GM11168 (cell line): ENCODE measurements around the gene PTPRD.

Source experiments
- in situ Hi-C: fragments of 300-500 bp; cut with MboI; formaldehyde crosslinking; loops from one replicate; pipeline ENCODE4 v1.12.0; 2022; ENCODE audit warnings: low sequenced_read_pairs; ENCODE audit not compliant: unreplicated experiment

PTPRD gene

DNA sequence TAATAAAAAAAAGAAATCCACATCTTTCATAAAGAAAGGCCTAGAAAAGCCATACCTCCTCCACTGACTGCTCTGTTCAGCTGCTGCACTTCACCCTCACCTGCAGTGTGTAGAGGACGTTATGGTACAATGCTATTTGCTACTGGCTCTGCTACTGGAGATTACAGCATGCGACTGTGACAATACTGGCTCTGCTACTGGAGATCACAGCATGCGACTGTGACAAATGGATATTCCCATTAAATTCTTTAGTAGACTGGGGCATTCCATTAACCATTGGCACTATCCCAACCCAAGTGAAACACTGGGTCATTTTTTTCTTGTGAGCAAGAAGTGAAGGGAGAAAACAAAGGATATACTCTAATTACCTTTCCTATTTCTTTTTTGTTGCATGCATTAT lies 1749.7 kb downstream of the PTPRD start:
- in situ Hi-C loops = no loop called here

GRCh38 chr9:8860925-8861324 lies 1751.9 kb downstream of the PTPRD start:
- in situ Hi-C loops = no loop called here

DNA sequence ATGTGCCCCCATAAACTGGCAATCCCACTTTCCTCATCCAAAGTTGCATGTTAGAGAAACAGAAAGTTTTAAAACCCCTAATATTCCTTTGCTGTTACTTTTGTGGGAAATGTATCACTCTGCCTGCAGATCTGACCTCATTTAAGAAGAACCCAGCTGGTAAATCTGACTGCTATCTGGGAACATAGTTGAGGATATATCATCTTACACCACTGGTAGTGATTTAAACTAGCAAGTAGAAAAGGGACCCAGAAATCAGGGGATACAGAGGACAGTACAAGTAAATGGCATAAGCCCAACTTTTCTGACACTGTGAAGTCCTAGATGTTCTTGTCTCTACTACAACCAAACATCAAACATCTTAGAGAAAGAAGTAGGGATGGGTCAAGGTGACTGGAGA lies 1752.7 kb downstream of the PTPRD start:
- in situ Hi-C loops = no loop called here

- in situ Hi-C loops = no loop called here
These were observed 1753.4 kb downstream of the PTPRD start for GRCh38 chr9:8859416-8859815.

DNA sequence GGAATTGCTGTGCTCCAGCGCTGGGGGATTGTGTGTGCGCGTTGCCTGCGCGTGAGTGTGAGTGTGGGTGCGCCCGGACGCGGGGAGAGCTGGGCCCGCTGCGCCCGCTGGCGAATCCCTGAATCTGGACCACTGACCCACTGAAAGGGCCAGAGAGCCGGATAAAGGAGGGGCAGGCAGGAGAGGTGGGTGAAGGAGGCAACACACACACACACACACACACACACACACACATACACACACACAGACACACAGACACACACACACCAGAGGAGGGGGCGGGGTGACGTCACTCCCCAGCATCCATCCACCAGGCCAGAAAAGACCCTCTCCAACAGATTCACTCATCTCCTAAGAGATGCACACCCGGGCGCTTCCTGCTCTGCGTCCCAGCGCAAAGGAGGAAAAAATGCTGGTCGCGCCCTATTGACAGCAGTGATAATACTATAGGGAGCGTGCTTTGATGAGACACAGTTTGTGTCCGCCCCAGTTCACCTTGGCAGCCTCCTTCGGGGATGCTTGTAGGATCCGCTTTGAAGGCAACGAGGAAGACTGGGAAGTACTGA lies 1754.1 kb downstream of the PTPRD start:
- in situ Hi-C loops = no loop called here

DNA sequence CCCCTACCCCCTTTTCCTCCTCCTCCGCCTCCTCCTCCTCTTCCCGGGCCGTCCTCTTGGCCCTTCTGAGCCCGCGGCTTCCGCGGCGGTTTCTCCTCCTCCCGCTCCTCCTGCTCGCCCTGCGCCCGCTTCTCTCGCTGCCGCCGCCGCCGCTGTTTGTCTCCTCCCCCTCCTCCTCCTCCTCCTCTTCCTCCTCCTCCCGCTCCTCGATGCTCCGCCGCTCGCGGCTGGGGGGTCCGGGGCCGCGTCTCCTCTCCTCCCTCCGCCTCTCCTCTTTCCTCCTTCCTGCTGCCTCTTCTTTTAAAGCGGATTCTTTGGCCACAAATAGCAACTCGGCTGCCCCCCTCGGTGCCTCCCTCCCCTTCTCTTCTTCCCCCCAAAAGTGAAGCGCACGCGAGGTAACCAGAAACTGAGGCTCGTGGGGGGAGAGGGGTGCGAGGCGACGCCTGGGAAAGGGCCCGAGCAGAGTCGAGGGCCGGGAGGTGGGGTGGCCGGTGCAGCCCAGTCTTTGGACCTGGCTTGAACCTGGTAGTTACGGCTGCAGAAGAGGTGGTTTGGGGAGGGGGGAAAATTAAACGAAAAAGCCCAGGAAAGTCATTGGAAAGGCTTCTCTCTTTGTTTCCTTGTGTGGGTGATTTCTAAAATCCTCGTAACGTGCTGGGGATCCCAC lies 1754.7 kb downstream of the PTPRD start:
- in situ Hi-C loops = no loop called here

DNA sequence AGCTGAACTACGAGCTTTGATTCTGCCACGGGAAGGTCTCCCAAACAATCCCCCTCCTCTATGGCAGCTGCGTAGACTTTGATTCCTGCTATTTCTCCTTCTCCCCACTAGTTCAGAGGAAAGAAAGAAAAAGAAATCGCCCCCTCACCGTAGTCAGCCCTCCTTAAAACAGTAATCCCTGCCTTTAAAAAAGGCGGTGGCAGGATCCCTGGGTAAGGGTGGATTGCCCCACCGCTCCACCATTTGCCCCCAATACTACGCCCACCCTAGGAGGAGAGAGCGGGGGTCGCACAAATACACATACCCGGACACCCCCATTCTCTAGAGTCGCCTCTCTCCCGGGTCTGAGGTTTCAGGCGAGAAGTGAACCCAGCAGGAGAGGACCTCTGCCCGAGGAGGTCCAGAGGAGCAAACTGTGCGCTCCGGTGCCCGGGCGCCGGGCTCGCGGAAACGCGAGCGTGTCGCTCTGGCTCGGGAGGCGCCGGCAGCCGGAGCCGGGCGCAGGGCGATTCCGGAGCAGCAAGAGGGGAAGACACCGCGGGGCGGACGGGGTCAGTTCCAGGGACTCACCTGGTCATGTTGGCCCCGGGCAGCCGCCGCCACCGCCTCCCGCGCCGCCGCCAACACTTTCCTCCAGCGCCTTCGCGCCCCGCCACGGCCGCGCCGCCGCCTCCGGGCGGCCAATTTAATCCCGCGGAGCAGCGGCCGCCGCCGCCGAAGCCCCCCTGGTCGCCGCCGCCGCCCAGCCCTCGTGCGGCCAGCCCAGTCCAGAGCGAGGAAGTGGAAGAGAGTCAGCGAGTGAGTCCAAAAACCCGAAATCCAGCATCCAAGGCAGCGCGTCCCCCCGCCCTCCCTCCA lies 1755.5 kb downstream of the PTPRD start:
- in situ Hi-C loops = no loop called here

GRCh38 chr9:8856396-8857067 lies 1756.3 kb downstream of the PTPRD start:
- in situ Hi-C loops = no loop called here

GRCh38 chr9:8855046-8855445 lies 1757.8 kb downstream of the PTPRD start:
- in situ Hi-C loops = no loop called here

DNA sequence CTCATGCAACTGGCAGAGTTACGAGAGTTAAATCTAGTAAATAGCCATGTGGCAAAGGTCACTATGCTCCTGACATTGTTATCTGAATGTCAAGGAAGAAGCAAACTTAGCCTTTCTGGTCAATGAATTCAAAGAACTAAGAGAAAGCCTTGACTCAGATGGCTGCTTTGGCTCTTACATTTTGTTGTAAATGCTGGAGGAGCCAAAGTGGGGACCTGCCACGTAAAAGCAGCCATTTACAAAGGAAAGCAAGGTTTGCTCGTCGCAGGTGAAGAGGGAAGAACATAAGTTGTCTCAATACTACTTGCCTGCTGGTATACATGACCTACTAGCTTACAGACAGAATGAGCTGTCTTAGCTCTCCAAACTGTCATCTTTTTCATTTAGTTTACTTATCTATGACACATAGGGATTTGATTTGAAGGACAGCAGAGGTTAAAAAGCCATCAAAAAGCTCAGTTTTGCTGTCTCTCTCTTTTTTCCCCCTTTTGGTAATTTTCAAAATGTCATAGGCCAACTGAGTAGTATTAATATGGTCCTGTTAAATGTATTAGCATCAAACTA lies 1760.4 kb downstream of the PTPRD start:
- in situ Hi-C loops = no loop called here

GRCh38 chr9:8850914-8851313 lies 1761.9 kb downstream of the PTPRD start:
- in situ Hi-C loops = no loop called here

DNA sequence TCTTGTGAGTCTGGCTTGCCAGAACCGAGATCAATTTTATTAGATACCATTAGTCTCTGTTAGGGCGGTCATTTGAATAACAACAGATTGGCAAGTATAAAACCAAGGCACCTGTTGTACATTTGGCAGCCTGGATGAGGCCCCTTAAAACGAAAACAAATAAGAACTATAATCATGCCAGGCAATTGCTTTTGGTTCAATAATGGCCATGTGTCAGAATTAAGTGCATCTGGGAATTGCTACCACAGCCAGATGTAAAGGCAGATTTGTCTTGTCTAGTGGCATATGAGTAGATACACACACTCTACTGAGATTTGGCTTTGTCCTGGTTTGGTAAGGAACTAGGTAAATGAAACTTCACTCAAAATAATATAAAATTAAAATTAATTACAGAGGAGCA lies 1767.0 kb downstream of the PTPRD start:
- in situ Hi-C loops = no loop called here

- in situ Hi-C loops = no loop called here
These were observed 1767.4 kb downstream of the PTPRD start for GRCh38 chr9:8845376-8845775.

GRCh38 chr9:8844549-8844948 lies 1768.3 kb downstream of the PTPRD start:
- in situ Hi-C loops = no loop called here

- in situ Hi-C loops = no loop called here
These were observed 1770.2 kb downstream of the PTPRD start for GRCh38 chr9:8842402-8843193.

GRCh38 chr9:8838136-8838535 lies 1774.7 kb downstream of the PTPRD start:
- in situ Hi-C loops = no loop called here

DNA sequence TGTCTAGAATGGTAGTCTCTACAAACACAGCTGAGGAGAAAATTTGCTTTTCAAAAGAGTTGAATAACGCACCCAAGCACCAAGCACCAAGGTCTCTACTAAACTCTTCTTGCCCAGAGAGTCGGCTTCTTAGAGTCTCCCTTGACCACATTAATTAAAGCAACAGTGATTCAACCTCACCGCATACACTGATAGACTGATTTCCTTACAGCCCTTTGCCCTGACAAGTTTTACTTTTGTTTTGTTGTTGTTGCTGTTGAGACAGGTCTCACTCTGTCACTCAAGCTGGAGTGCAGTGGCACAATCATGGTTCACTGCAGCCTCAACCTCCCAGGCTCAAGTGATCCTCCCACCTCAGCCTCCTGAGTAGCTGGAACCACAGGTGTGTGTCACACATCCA lies 1777.5 kb downstream of the PTPRD start:
- in situ Hi-C loops = no loop called here

GRCh38 chr9:8832955-8833354 lies 1779.8 kb downstream of the PTPRD start:
- in situ Hi-C loops = no loop called here

DNA sequence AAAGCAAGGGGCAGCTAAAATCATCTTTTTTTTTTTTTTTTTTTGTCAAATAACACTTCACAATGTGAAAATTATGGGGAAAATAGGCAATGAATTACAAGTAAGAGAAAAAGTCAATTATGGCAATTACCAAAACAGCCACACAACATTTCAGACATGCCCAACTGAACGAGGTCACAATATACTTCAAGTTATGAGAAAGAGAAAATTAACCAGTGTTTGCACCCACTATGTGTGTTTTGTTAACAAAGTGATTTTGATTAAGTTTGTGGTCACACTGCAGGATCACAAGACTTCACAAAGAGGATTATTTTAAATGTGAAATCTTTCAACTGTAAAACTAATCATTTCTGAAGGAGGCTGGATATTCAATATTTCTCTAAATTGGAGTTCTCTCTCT lies 1780.4 kb downstream of the PTPRD start:
- in situ Hi-C loops = no loop called here

DNA sequence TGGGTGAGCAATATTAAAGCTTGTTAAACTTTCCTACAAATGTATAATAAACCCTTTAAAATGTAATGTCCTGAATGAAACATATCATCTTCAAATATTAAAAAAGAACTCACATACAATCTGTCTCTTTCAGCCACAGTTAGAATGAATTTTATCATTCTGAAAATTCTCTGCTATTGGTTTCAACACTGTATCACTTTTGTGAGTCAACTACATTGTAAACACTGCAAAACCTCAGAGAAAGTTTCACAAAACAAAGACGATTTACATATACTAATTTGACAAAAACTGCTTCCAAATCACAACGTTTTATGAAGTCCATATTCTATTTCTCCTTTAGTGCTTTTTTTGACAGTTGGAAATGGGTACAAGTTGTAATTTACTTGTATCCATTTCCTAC lies 1781.2 kb downstream of the PTPRD start:
- in situ Hi-C loops = no loop called here
